Panc1 (cell line): Measurements from ENCODE around the gene IL13RA2.

ENCODE experiments used
- CTCF ChIP-seq: fragments of 450-650 bp; IDR thresholded peaks from 2 replicates; pipeline ENCODE4 v1.5.1; 2017; ENCODE audit warnings: mild to moderate bottlenecking
- TCF7L2 ChIP-seq: IDR thresholded peaks from 2 replicates; pipeline ENCODE4 v1.6.1; 2011; ENCODE audit warnings: mild to moderate bottlenecking, low read depth, low read length, inconsistent platforms

- TF ChIP-seq CTCF (no peak), TCF7L2 (no peak)
These were observed at the start of gene IL13RA2 for GRCh38 chrX:115017455-115017854.
